HG02678 (cell line): ENCODE data around the gene FAM83D.
A peak's percentile ranks its signal among the peaks of the same experiment; 100 is the strongest.
"Not testable (repeated sequence)": the region's sequence is repeated elsewhere in the genome, so short reads cannot be mapped to it uniquely, and the experiment has no call there.

Experiments used
- ATAC-seq: cut with Tn5 transposase; IDR thresholded peaks from one replicate; pipeline ENCODE4 v1.9.1; 2021; ENCODE audit warnings: mild to moderate bottlenecking, moderate library complexity; ENCODE audit not compliant: unreplicated experiment

The FAM83D gene

DNA sequence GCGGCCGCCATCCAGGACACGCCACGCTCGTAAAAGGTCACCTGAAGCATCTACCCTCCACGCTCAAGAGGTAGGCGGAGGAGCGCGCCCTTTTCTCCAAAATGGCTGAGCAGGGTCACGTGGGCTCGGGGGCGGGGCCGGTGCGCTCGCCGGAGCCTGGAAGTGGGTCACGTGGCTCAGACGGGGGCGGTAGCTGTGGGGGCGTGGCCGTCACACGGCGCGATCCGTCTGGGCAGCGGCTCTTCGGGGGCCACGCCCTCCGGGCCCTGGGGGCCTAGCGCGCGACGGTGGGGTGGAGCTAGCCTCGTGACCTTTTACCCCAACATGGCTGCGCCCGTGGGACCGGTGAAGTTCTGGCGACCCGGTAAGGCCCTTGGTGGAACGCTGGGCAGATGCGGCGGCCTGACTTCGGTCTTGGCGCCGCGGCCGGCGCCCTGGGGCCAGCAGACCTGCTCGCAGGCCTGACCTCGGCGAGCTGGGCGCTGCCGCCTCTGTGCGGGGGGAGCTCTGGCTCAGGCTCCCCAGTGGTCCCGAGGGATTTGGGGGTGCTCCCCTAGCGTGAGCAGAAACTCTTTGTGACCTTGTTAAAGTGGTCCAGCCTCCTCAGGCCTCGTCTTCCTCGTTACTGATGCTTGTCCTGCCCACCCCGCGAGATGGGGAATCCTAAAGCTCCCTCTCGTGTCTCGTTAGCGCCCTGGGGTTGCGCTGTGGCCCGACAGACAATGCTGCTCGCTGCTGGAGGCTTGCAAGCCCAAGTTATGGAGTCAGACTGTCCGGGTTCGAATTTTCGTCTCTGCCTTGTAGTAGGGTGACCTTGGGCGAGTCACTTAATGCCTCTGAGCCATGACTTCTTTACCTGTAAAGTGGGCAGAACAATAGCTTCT is 36.1 kb downstream of the FAM83D start, which contains the start of gene DHX35:
TSS of gene DHX35 (plus strand) at position 301 of the 884 bp plus-strand sequence. CDS start at position 325, 24 bp downstream.
- ATAC-seq: peak; percentile 96

DNA sequence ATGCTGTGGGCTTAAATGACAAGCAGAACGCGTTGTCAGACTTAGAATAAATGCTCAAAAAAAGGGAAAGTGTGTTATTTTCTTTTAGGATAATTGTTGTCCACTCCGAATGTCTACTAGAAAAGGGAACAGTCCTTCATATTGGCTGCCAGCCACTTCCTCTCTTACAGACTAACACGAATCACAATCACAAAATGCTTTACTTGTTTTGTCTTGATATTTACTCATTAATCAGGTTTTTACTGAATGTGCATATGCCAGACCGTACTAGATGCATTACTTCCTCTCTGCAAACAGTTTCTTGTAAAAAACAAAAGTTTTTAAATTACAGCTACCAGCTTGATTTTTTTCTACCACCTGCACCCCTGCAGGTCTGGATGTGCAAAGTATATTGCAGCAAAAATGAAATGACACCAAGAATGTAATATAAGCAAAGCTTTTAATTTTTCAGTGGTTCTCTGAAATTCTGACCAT is 36.7 kb downstream of the FAM83D start:
- no peak for ATAC-seq

DNA sequence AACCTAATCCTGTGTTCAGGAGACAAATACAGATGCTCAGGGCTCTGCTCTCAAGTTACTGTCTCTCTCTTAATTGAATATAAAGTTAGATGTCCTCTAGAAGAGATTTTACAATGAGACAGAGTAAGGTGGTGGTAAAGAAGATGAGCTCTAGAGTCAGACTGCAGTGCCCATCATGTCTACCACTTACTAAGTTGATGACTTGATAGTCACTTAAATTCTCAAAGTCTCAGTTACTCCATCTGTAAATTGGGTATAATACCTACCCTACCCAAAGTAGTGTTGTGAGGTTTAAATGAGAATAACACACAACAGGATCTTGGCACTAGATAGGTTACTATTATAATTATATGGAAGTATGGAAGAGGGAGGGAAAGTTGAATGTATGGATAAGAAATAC is 37.5 kb downstream of the FAM83D start:
- ATAC-seq: no peak

DNA sequence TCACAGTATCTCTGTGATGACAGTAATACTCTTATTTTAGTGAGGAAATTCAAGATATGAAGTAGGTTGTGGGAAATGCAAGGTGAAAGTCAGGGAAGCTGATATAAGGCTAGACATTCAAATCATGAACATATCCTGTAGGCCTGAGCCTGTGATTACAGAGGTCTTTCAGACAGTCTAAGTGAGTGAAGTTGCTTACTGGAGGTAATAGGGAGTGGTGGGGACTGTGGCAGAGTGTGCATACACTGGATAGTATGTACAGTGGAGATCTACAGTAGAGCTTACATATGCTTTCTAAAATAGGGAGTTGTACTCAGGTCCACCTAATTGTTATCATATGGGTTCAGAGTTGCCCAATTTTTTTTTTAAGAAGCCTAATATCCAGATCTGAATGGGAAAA is 39.0 kb downstream of the FAM83D start:
- ATAC-seq: no peak

DNA sequence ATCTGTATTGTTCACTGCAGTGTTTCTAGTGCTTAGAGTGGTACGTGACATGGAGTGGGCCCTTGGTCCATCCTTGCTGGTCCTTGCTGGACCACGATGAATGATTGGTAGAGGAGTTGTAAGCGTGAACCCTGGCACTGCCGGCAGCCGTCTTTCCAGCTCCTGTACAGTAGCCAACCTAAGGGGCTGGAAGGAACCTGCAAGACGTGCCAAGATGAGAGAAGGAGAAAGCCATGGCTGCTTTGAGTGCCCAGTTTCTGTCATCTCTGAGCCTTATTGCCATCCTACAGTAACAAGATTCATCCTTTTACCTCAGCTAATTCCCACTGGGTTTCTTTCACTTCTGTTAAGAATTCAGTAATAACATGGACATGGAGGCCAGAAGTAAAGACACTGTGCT is 41.9 kb downstream of the FAM83D start:
- ATAC-seq: no peak

DNA sequence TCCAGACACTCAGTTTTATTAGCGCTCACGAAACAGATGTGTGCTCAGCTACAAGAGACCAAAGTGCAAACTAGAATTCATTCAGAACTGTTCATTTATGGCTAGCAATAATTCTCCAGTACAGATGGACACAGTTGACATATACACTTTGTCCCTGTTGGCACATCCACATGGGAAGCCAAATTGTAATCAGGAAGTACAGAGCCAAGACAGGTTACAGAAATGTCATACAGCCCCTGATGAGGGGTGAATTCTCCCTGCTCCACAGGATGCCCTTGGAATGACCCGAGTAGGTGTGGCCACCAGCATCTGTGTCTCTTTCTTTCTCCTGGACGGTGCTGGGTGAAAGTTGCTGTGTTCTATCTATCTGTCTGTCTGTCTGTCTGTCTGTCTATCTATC is 43.5 kb downstream of the FAM83D start:
- ATAC-seq: no peak

DNA sequence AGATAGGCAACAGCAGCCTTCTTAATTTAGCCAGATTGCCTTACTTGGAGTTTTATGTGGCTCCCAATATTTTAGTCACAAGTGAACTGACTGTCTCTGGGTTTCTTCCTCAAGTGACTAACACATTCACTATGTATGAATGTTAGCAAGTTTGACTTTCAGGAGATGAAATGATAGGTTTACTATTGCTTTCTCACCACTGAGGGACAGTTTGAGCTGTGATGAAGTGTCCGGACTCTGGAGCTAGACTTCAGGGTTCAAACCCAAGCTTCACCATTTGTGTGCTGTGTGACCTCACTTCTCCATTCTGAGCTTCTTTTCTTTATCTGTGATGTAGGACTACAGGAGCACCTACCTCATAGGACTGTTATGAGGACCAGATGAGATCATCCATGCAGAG is 44.1 kb downstream of the FAM83D start:
- no peak for ATAC-seq

DNA sequence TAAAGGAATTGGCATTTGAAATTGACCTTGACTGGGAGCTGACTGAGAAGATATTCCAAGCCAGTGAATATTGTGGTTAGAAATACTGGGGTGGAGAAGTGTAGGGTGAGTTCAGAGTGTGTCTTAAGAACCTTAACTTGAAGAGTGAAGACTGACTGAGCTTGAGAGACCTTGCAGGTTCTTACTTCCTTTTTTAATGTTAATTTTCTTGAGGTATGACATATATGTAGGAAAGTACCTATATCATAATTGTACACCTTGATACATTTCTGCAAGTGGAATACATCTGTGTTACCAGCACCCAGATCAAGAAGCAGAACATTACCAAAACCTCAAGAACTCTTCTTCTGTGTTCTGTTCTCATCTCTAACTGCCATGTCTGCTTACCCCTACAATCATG is 46.9 kb downstream of the FAM83D start:
- no peak for ATAC-seq

DNA sequence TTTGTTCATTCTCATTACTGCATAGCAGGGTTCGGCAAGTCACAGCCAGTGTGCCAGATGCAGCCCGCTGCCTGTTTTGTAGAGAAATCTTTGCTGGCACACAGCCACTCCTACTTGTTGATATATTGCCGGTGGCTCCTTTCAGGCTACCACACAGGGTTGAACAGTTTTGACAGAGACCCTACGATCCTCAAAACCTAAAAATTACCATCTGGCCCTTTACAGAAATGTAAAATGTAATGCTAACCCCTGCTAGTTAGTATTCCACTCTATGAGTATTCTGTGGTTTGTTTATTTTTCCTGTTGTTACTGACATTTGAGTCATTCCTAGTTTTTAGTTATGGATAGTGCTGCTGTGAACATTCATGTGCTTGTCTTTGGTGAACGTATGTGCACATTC is 47.4 kb downstream of the FAM83D start:
- no peak for ATAC-seq

DNA sequence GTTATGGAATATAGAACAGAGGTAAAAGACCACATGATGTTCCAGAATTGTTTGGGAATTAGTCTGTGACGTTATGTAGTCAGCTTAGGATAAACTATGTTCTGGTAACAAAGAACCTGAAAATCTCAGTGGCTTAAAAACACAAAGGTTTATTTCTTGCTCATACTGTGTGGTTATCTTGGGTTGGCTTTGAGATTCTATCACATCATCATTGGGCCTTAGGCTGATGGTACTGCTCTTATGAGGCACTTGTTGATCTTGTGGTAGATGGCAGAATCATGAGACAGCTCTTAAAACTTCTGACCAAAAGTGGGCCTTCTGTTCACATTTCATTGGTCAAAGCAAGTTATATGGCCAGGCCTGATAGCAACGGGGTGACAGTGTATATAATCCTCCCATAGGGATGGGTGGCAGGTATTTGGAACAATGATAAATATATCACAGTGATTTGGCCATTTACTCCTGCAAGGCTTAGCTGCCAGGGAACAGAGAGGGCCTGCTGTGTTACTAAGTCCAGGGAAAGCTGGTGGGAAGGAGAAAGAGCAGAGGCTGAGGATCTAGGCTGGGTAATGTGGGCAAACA is 49.4 kb downstream of the FAM83D start:
- ATAC-seq: no peak

DNA sequence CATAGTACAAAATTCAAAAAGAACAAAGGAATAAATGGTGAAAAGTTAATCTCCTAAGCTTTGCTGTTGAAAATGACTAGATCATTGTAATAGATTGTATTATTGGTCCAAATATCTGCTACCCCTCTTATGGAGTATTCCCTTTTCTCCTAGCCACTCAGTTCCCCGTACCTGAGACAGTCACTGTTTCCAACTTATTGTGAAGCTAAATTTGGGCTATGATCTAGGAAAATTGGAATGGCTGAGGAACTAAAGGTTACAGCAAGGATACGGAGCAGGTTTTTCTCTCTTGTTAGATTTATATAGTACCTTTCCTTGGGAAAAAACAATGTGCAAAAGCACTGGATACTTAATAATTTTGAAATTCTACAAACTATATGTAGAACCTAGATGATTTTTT is 53.2 kb downstream of the FAM83D start:
- no peak for ATAC-seq

DNA sequence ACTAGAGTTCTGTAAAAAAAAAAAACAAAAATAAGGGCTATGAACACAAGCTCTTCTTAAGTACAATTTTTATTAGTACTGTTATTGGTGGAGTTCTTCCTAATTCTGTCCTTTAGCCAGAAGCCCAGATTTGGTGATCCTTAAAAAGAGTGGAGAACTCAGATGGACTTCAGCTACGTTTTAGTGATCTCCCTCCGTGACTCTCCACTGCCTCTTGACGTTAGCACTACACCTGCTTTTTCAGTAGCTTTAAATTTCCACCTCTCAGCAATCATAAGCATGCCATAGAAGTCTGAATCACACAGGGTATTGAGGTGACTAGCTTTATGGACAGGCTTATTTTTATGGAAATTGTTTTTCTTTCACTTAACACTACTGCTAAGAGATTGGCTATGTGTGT is 53.6 kb downstream of the FAM83D start:
- no peak for ATAC-seq

DNA sequence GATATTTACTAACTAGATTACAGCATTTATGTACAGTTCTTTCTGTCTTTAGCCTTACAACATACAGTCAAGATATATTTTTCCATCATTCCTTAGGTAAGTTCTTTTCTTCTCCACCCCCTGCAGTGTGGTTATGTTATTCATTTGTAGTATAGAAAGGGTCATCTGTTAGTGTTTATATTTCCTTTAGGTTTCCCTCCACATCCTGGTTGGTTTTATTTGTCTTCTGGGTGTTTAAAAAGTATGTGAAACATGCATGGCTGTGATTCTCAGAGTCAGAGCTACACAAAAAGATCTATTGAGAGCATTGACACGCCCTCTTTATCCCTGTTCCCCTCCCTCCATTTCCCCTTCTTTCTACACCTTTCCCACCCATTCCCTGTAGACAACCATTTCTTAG is 56.1 kb downstream of the FAM83D start:
- no peak for ATAC-seq

DNA sequence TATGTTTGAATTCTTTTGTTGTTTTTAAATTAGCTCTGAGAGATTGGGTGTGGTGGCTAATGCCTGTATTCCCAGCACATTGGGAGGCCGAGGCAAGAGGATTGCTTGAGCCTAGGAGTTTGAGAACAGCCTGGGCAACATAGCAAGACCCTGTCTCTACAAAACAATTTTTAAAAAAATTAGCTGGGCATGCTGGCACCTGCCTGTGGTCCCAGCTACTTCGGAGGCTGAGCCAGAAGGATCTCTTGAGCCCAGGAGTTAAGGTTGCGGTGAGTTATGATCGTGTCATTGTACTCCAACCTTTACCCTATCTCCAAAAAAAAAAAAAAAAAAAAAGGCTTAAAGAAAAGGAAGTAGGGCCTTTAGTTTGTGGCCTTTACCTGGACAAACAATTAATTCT is 58.8 kb downstream of the FAM83D start:
- no peak for ATAC-seq

DNA sequence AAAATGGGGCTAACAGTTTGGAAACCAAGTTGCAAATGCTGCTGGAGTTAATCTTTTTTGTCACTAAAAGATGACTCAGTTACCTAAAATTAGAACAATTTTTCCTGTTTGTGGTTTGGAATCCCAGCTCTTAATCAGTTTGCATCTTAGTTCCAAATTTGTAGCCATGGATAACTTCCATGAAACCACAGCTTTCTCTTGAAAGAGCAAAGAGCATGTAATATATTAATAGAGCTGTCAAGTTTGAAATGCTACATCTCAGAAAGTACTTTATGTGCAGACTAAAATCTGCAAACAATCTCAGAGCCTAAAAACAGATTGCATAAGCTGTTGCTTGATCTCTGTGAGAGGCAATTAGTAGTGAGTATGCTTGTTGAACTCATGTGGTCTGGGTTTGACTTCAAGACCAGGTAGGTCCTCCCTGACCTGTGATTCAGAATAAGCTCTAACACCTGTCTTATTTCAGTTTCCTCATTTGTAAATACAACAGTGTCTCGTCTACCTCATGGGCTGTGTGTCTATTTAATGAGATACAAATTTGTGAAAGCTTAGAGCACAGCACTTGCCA is 59.5 kb downstream of the FAM83D start:
- ATAC-seq: no peak

DNA sequence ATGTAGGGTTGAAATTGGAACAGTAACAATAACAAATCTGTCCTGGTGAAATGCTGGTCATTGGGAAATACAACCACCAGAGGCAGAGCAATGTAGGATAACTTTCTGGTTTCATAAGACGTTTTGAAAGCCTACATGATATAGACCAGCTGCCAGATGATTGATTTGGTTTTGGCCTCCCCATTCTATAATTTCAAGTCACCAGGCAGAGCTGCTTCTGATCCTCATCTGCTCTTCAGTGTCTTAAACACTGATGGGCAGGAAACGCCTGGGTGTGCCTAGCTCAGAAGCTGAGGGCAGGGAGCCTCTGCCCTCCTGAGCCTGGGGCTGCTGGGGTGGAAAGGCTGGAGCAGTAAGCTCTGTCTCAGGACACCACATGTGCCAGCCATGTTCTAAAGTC is 60.4 kb downstream of the FAM83D start:
- ATAC-seq: no peak

DNA sequence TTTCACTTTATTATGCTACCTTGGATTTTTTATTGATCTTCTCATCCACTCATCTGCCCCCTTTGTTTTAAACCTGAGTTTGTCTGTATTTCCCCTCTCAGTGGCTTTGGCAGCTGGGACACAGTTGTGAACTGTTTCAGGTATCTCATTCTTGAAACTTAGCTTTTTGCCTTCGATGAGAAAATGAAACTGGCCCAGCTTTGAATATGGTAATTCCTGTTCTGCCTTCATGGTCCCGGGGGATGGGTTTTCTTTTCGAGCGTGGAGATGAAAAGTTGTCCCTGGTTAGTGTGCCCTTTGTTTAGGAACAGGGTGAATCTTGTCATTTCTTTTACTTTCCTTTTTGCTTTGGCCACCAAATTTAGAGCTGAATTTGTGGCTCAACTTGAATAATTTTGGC is 61.6 kb downstream of the FAM83D start:
- ATAC-seq: peak; percentile 84

DNA sequence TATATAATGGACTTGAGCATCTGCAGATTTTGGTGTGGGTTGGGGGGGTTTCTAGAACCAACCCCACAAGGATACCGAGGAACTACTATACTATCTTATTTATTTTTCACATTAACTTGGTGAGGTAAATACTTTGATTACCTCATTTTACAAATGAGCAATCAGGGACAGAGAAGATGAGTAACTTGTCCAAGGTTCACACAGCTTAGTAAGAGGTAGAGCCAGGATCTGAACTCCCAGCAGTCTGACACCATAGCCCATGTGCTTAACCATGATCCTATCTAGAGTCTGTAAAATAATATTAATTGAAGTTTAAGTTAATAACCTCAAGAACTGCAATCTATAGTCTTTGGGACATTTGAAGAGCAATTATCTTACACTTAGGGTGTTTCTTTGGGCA is 64.5 kb downstream of the FAM83D start:
- no peak for ATAC-seq

DNA sequence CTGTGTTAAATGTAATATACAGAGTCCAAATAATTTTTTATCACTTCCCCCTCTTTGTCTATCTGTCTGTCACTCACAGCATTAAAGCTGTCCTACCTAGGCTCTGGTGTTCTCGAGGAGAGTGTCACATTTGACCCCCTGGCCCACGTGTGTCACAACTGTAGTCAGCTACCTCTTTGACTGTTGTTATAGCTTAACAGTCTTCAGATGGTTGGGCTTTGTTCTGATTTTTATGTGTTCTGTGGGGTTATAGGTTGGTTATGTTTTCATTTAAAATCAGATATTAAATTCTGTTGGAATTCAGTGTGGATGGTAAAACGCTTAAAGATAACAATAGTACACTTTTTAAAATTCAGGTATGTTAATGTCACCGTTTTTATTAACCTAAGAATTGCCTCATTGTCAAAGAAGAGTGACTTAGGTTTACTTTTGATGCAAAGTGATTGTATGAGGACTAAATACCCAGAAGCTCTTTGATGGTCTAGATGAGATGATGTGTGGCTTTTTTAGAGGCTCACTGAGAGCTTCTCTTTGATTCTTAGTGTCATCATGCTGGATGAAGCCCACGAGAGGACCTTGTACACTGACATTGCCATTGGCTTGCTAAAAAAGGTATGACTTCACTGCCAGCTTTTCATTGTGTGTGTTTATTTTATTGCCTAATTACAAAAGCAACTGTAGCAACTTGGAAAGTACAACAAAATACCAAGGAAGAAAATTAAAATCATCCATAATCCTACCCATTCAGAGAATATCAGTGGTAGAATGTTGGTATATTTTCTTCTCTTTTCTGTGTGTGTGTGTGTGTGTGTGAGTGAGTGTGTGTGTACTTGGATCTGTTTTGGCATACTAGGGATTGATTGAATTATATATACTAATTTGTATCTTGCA is 65.8 kb downstream of the FAM83D start:
- ATAC-seq: no peak

DNA sequence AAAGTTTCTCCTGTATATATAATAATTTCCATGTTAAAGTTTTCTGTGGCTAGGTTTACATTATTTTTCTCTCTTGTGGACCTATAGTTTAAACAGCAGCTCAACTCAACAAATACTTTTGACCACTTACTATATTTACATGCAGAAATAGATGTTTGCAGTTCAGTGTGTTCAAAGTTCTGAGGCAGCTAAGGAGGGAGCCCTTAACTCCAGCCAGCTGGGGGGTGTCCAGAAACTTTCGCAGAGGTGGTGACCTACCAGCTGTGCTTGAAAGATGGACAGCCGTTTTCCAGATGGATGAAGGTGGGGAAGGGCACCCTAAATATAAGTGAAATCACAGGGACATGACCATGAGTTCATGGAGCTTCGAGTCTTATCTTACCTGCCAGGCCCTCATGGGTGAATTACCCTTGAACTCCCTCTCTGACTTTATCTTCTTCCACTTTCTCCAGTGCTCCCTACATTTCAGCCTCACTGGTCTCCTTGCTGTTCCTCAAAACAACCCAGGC is 69.4 kb downstream of the FAM83D start:
- no peak for ATAC-seq

DNA sequence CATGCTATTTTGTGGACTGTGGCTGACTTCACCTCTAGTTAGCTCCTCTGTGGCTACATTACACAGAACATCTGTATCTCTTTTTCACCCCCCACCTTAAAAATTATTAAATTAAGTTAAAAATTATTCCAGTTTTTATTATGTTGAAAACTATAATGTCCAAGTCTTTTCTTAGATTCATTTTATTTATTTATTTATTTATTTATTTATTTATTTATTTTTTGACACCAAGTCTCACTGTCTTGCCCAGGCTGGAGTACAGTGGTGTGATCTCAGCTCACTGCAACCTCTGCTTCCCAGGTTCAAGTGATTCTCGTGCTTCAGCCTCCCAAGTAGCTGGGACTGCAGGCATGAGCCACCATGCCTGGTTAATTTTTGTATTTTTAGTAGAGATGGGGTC is 70.6 kb downstream of the FAM83D start:
- not testable (repeated sequence) for ATAC-seq
